GM12878 (cell line): ENCODE measurements around the gene SLC34A1.

ENCODE experiments used
- CTCF ChIP-seq, 3 experiments: IDR thresholded peaks in 2 of 3; conservative IDR thresholded peaks in 1 of 3; 2 replicates each; pipeline ENCODE4 v1.5.1; 2011; ENCODE audit warnings: low read depth in 3 of 3, low read length in 3 of 3, mild to moderate bottlenecking in 3 of 3, control low read depth in 2 of 3, moderate library complexity in 2 of 3, inconsistent platforms in 1 of 3, mixed read lengths in 1 of 3; ENCODE audit not compliant: control insufficient read depth in 2 of 3, insufficient read depth in 1 of 3; ENCODE audit errors: extremely low read depth in 1 of 3
- ESRRA ChIP-seq: IDR thresholded peaks from 2 replicates; pipeline ENCODE4 v1.6.1; 2012; ENCODE audit warnings: mild to moderate bottlenecking, low read length, improper control_type of control experiment
- FOXK2 ChIP-seq: fragments of 450-650 bp; IDR thresholded peaks from 2 replicates; pipeline ENCODE4 v1.6.1; 2017; ENCODE audit warnings: mild to moderate bottlenecking, moderate library complexity
- FOXM1 ChIP-seq: IDR thresholded peaks from 2 replicates; pipeline ENCODE4 v1.6.1; 2012; ENCODE audit warnings: low read depth, mild to moderate bottlenecking, inconsistent platforms, low read length, moderate library complexity
- MXI1 ChIP-seq: fragments of 150-350 bp; IDR thresholded peaks from 2 replicates; pipeline ENCODE4 v1.6.1; 2011; ENCODE audit warnings: low read depth, mild to moderate bottlenecking, inconsistent platforms, low read length, improper control_type of control experiment
- TBL1XR1 ChIP-seq: IDR thresholded peaks from 2 replicates; pipeline ENCODE4 v1.6.1; 2012; ENCODE audit warnings: low read depth, low read length, improper control_type of control experiment
- TF ChIP-seq, protein P1 (sequence below): IDR thresholded peaks from 2 replicates; pipeline ENCODE4 v1.6.1; 2012; ENCODE audit warnings: low read length, inconsistent platforms

GRCh38 chr5:177440211-177440989 is 56.2 kb downstream of the SLC34A1 start:
- TF ChIP-seq FOXM1 (no peak), TBL1XR1 (no peak), FOXK2 (no peak), MXI1 (no peak), ESRRA (no peak), CTCF (IDR thresholded peaks at IDR 0.05 in 2 of 3, conservative IDR thresholded peaks at IDR 0.05 in 1 of 3; ENCODE audit: control insufficient read depth in 2 of 3, extremely low read depth in 1 of 3, insufficient read depth in 1 of 3, low read depth in 3 of 3, low read length in 3 of 3) (no peak)
- TF ChIP-seq, protein P1, sequence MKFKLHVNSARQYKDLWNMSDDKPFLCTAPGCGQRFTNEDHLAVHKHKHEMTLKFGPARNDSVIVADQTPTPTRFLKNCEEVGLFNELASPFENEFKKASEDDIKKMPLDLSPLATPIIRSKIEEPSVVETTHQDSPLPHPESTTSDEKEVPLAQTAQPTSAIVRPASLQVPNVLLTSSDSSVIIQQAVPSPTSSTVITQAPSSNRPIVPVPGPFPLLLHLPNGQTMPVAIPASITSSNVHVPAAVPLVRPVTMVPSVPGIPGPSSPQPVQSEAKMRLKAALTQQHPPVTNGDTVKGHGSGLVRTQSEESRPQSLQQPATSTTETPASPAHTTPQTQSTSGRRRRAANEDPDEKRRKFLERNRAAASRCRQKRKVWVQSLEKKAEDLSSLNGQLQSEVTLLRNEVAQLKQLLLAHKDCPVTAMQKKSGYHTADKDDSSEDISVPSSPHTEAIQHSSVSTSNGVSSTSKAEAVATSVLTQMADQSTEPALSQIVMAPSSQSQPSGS, result no peak
